HepG2 (cell line): ENCODE data around the gene ARHGEF38. TPM values are rescaled to one million over a fixed set of nuclear protein-coding genes. Genes with fewer than 3 reads are reported as not detected.

ENCODE experiments used
- AGO1 ChIP-seq: fragments of 200-400 bp; formaldehyde crosslinking; IDR thresholded peaks from 2 replicates; pipeline ENCODE4 v1.6.1; 2017; ENCODE audit warnings: mild to moderate bottlenecking, low read depth, low read length, moderate library complexity; ENCODE audit not compliant: poor library complexity, severe bottlenecking
- CCDC6 ChIP-seq: sonication (generic); formaldehyde crosslinking; IDR thresholded peaks from 2 replicates; pipeline ENCODE4 v1.8.1; 2022; ENCODE audit warnings: mild to moderate bottlenecking, missing genetic modification reagents, moderate library complexity
- EEA1 ChIP-seq: sonication (generic); formaldehyde crosslinking; IDR thresholded peaks from 2 replicates; pipeline ENCODE4 v1.5.1; 2020; ENCODE audit warnings: mild to moderate bottlenecking, missing genetic modification reagents, borderline replicate concordance
- GATA4 ChIP-seq: sonication (generic); IDR thresholded peaks from 2 replicates; pipeline ENCODE4 v1.6.1; 2016; ENCODE audit warnings: antibody characterized with exemption, low read depth, borderline replicate concordance
- MLLT10 ChIP-seq: sonication (generic); formaldehyde crosslinking; IDR thresholded peaks from 2 replicates; pipeline ENCODE4 v1.4.0; 2020; ENCODE audit warnings: missing genetic modification reagents
- RAD21 ChIP-seq: fragments of 450-650 bp; formaldehyde crosslinking; IDR thresholded peaks from 2 replicates; pipeline ENCODE4 v1.5.0; 2020; ENCODE audit warnings: mild to moderate bottlenecking
- ZIK1 ChIP-seq: sonication (generic); formaldehyde crosslinking; IDR thresholded peaks from 2 replicates; pipeline ENCODE4 v1.5.0; 2020; ENCODE audit warnings: mild to moderate bottlenecking, low read depth, missing genetic modification reagents, borderline replicate concordance
- ZNF3 ChIP-seq: IDR thresholded peaks from 2 replicates; pipeline ENCODE4 v1.7.0; 2017; ENCODE audit warnings: inconsistent platforms
- ZNF333 ChIP-seq: sonication (generic); formaldehyde crosslinking; IDR thresholded peaks from 2 replicates; pipeline ENCODE4 v1.4.0; 2020; ENCODE audit warnings: mild to moderate bottlenecking, missing genetic modification reagents, borderline replicate concordance
- ZNF530 ChIP-seq: sonication (generic); formaldehyde crosslinking; IDR thresholded peaks from 2 replicates; pipeline ENCODE4 v1.5.0; 2020; ENCODE audit warnings: low read depth, mild to moderate bottlenecking, missing genetic modification reagents
- ZSCAN31 ChIP-seq: sonication (generic); formaldehyde crosslinking; IDR thresholded peaks from 2 replicates; pipeline ENCODE4 v1.5.0; 2020; ENCODE audit warnings: low read depth, mild to moderate bottlenecking, missing genetic modification reagents
- polyA plus RNA-seq, 8 experiments: library from polyadenylated mRNA; depleted of rRNA in 3 of 8; stranded (reverse) in 7 of 8; unstranded in 1 of 8; fragments of >200 nt; fragmentation: Illumina TruSeq in 4 of 8; extraction: Trizol in 4 of 8; gene quantifications; 2 replicates each; pipeline versions ENCODE4 v1.2.1 to v1.2.3, GENCODE V29; 2011 to 2016; ENCODE audit warnings: low read depth in 4 of 8, missing spikeins in 1 of 8, mixed read lengths in 1 of 8; ENCODE audit not compliant: insufficient read depth in 1 of 8
- total RNA-seq, 5 experiments: library from RNA; depleted of rRNA; stranded (reverse); fragments of >200 nt; fragmentation: Illumina TruSeq; extraction: Trizol; gene quantifications; 2 replicates each; pipeline ENCODE4 v1.2.3, GENCODE V29; 2016; ENCODE audit warnings: low read depth in 1 of 5
- TF ChIP-seq, protein P1 (sequence below): sonication (generic); formaldehyde crosslinking; IDR thresholded peaks from 2 replicates; pipeline ENCODE4 v1.5.1; 2020; ENCODE audit warnings: mild to moderate bottlenecking, missing genetic modification reagents
- TF ChIP-seq, protein P2 (sequence below): sonication (generic); formaldehyde crosslinking; IDR thresholded peaks from 2 replicates; pipeline ENCODE4 v1.5.0; 2020; ENCODE audit warnings: mild to moderate bottlenecking, missing genetic modification reagents, borderline replicate concordance
- TF ChIP-seq, protein P3 (sequence below): sonication (generic); formaldehyde crosslinking; IDR thresholded peaks from 2 replicates; pipeline ENCODE4 v1.9.0; 2021; ENCODE audit warnings: missing genetic modification reagents, mild to moderate bottlenecking, borderline replicate concordance

Gene ARHGEF38
- total and polyA plus RNA-seq, 2 of the 13 experiments (the other 11 are each of a cell fraction or from before 2014, with no cell fraction given) = not detected

DNA sequence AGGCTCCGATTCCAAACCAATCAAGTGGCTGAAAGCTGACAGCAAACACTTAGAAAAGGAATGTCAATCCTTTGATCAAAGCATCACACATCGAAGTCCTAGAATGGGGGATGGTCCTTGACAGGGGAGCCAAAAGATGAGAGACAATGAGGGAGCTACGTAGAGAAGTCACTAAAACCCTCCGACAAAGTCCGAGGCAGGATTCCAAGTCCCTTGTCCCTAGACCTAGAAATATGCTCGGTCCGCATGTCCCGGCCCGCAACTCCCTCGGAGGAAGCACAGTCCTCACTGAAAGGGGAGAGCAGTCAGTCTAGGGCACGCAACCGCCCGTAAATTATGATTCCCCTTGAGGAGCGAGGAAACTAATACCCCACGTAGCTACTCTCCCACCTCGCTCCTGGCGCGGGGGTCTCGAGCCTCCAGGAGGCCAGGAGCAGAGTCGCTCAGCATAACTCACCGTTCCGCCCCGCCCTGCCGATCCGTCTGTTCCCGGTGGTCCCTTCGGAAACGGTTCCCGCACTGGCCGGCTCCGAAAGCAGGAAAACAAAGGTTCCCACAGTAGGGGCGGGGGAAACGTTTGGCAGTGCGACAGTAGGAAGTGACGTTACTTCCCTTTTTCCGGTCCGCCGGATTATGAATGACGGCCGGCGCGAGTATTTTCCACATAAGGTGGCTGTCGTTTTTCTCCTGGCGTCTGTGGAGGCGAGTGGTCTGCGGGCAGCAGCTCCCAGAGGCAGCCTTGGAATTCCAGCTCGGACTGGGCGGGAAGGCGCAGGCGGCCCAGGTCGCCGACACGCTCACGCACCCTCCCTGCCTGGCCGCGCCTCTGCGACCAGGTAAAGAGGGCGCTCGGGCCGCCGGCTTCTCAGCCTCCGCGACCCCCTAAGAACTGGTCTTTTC, 156.0 kb downstream of the ARHGEF38 start, which contains the start of the genes GSTCD and INTS12 (continued):
- TF ChIP-seq, protein P1, sequence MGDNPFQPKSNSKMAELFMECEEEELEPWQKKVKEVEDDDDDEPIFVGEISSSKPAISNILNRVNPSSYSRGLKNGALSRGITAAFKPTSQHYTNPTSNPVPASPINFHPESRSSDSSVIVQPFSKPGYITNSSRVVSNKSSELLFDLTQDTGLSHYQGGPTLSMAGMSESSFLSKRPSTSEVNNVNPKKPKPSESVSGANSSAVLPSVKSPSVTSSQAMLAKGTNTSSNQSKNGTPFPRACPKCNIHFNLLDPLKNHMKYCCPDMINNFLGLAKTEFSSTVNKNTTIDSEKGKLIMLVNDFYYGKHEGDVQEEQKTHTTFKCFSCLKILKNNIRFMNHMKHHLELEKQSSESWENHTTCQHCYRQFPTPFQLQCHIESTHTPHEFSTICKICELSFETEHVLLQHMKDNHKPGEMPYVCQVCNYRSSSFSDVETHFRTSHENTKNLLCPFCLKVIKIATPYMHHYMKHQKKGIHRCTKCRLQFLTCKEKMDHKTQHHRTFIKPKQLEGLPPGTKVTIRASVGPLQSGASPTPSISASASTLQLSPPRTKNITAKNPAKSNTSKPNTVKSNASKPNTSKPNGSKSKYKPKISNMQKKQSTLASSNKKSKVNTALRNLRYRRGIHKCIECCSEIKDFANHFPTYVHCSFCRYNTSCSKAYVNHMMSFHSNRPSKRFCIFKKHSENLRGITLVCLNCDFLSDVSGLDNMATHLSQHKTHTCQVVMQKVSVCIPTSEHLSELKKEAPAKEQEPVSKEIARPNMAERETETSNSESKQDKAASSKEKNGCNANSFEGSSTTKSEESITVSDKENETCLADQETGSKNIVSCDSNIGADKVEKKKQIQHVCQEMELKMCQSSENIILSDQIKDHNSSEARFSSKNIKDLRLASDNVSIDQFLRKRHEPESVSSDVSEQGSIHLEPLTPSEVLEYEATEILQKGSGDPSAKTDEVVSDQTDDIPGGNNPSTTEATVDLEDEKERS = peak; percentile 93
- TF ChIP-seq ZSCAN31 (CRISPR knock-in tag) (peak; percentile 97), RAD21 (CRISPR knock-in tag) (peak; percentile 50; the same call in 1 of the 2 replicates), GATA4 (no peak), EEA1 (CRISPR knock-in tag) (peak; percentile 59; the same call in 1 of the 2 replicates), AGO1 (peak; percentile 50), ZNF530 (CRISPR knock-in tag) (0 out of 2 replicates have a peak, but pooled peaks have one; percentile 31), MLLT10 (CRISPR knock-in tag) (no peak), ZNF333 (peak; percentile 76; the same call in 1 of the 2 replicates), ZIK1 (peak; percentile 95), CCDC6 (CRISPR knock-in tag) (peak; percentile 82; the same call in 1 of the 2 replicates), ZNF3 (CRISPR knock-in tag) (peak; percentile 65; the same call in 1 of the 2 replicates)
- TF ChIP-seq, protein P2, sequence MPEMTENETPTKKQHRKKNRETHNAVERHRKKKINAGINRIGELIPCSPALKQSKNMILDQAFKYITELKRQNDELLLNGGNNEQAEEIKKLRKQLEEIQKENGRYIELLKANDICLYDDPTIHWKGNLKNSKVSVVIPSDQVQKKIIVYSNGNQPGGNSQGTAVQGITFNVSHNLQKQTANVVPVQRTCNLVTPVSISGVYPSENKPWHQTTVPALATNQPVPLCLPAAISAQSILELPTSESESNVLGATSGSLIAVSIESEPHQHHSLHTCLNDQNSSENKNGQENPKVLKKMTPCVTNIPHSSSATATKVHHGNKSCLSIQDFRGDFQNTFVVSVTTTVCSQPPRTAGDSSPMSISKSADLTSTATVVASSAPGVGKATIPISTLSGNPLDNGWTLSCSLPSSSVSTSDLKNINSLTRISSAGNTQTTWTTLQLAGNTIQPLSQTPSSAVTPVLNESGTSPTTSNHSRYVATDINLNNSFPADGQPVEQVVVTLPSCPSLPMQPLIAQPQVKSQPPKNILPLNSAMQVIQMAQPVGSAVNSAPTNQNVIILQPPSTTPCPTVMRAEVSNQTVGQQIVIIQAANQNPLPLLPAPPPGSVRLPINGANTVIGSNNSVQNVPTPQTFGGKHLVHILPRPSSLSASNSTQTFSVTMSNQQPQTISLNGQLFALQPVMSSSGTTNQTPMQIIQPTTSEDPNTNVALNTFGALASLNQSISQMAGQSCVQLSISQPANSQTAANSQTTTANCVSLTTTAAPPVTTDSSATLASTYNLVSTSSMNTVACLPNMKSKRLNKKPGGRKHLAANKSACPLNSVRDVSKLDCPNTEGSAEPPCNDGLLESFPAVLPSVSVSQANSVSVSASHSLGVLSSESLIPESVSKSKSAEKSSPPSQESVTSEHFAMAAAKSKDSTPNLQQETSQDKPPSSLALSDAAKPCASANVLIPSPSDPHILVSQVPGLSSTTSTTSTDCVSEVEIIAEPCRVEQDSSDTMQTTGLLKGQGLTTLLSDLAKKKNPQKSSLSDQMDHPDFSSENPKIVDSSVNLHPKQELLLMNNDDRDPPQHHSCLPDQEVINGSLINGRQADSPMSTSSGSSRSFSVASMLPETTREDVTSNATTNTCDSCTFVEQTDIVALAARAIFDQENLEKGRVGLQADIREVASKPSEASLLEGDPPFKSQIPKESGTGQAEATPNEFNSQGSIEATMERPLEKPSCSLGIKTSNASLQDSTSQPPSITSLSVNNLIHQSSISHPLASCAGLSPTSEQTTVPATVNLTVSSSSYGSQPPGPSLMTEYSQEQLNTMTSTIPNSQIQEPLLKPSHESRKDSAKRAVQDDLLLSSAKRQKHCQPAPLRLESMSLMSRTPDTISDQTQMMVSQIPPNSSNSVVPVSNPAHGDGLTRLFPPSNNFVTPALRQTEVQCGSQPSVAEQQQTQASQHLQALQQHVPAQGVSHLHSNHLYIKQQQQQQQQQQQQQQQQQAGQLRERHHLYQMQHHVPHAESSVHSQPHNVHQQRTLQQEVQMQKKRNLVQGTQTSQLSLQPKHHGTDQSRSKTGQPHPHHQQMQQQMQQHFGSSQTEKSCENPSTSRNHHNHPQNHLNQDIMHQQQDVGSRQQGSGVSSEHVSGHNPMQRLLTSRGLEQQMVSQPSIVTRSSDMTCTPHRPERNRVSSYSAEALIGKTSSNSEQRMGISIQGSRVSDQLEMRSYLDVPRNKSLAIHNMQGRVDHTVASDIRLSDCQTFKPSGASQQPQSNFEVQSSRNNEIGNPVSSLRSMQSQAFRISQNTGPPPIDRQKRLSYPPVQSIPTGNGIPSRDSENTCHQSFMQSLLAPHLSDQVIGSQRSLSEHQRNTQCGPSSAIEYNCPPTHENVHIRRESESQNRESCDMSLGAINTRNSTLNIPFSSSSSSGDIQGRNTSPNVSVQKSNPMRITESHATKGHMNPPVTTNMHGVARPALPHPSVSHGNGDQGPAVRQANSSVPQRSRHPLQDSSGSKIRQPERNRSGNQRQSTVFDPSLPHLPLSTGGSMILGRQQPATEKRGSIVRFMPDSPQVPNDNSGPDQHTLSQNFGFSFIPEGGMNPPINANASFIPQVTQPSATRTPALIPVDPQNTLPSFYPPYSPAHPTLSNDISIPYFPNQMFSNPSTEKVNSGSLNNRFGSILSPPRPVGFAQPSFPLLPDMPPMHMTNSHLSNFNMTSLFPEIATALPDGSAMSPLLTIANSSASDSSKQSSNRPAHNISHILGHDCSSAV (CRISPR knock-in tag) = no peak; the same call in 1 of the 2 replicates
- TF ChIP-seq, protein P3, sequence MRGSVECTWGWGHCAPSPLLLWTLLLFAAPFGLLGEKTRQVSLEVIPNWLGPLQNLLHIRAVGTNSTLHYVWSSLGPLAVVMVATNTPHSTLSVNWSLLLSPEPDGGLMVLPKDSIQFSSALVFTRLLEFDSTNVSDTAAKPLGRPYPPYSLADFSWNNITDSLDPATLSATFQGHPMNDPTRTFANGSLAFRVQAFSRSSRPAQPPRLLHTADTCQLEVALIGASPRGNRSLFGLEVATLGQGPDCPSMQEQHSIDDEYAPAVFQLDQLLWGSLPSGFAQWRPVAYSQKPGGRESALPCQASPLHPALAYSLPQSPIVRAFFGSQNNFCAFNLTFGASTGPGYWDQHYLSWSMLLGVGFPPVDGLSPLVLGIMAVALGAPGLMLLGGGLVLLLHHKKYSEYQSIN (CRISPR knock-in tag) = no peak
